ENCODE results near the gene IGF2BP2.

The IGF2BP2 gene

DNA sequence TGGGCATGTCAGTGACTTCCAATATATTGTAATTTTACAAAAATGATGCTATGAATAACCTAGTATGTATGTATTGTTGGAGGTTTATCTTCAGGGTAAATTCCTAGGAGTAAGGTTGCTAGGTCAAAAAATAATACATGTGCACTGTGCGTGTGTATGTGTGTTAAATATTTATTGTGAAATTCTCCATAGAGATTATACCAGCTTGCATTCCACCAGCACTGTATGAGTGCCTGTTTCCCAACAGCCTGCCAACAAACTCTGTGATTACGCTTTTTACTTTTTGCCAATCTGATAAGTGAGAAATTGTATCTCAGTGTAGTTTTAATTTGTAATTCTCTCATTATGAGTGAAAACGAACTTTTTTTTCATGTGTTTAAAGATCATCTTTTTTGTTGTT lies 12.6 kb upstream of the IGF2BP2 start:
- Histone ChIP-seq H3K27ac (ENCODE audit: low read depth, low read length) (no peak overlapping the region), H3K4me1 (ENCODE audit: insufficient read depth, low read length) (no peaks in the 10 kb centered on the region), H3K9ac (ENCODE audit: low read length) (no peak overlapping the region), H3K4me3 (ENCODE audit: low read depth in 1 of 2, low read length in 2 of 2) (no peak overlapping the region), H3K9me3 (ENCODE audit: low read length) (no peaks in the 10 kb centered on the region), H3K36me3 (ENCODE audit: insufficient read depth, low read length) (no peaks in the 10 kb centered on the region), H3K27me3 (ENCODE audit: control insufficient read depth in 1 of 2, insufficient read depth in 2 of 2, low read length in 2 of 2) (no peaks in the 10 kb centered on the region)

DNA sequence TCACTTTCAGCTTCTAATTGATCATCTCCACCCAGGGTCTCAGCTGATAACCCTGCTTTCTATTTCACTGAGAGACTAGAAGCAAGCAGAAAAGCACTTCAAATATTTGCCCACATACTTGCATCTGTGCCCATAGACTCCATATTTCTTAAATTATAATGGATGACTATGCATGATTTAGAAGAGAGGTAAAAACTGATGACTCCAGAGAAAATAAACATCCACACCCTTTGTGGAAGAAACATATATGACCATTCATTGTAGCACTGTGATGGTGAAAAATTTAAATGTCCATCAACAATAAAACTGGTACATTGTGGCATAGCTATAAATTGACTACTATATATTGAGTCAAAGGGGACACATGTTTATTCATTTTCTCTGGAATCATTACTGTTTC lies 7.1 kb upstream of the IGF2BP2 start:
- no peak overlapping the region for H3K27ac ChIP-seq (ENCODE audit: low read depth, low read length)
- no peak overlapping the region for H3K9ac ChIP-seq (ENCODE audit: low read length)
- no peaks in the 10 kb centered on the region for H3K36me3 ChIP-seq (ENCODE audit: insufficient read depth, low read length)
- no peak overlapping the region for H3K4me3 ChIP-seq (ENCODE audit: low read depth in 1 of 2, low read length in 2 of 2)
- H3K9me3 ChIP-seq (ENCODE audit: low read length) = no peaks in the 10 kb centered on the region
- peaks cover 0 to 2% of the 10 kb centered on the region in 2 donors for H3K27me3 ChIP-seq (ENCODE audit: control insufficient read depth in 1 of 2, insufficient read depth in 2 of 2, low read length in 2 of 2)
- no peaks in the 10 kb centered on the region for H3K4me1 ChIP-seq (ENCODE audit: insufficient read depth, low read length)

DNA sequence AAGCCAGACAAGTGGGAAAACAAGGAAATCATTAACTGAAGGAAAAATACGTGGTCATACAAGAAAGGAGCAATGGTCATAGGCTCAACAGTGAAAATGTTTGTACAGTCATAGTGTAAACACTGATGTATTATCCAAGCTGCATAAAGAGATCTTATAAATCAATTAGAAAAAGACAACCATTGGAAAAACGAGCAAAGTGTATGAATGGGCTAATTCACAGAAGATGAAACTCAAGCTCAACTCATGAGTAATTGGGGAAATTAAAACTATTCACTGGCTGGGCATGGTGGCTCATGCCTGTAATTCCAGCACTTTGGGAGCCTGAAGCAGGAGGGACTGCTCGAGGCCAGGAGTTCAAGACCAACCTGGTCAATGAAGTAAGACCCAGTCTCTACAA lies 6.4 kb upstream of the IGF2BP2 start:
- Histone ChIP-seq H3K4me3 (ENCODE audit: low read depth in 1 of 2, low read length in 2 of 2) (no peak overlapping the region), H3K4me1 (ENCODE audit: insufficient read depth, low read length) (no peaks in the 10 kb centered on the region), H3K27ac (ENCODE audit: low read depth, low read length) (no peak overlapping the region), H3K9ac (ENCODE audit: low read length) (no peak overlapping the region), H3K27me3 (ENCODE audit: control insufficient read depth in 1 of 2, insufficient read depth in 2 of 2, low read length in 2 of 2) (peaks cover 5 to 10% of the 10 kb centered on the region in 2 donors), H3K36me3 (ENCODE audit: insufficient read depth, low read length) (no peaks in the 10 kb centered on the region), H3K9me3 (ENCODE audit: low read length) (no peaks in the 10 kb centered on the region)

DNA sequence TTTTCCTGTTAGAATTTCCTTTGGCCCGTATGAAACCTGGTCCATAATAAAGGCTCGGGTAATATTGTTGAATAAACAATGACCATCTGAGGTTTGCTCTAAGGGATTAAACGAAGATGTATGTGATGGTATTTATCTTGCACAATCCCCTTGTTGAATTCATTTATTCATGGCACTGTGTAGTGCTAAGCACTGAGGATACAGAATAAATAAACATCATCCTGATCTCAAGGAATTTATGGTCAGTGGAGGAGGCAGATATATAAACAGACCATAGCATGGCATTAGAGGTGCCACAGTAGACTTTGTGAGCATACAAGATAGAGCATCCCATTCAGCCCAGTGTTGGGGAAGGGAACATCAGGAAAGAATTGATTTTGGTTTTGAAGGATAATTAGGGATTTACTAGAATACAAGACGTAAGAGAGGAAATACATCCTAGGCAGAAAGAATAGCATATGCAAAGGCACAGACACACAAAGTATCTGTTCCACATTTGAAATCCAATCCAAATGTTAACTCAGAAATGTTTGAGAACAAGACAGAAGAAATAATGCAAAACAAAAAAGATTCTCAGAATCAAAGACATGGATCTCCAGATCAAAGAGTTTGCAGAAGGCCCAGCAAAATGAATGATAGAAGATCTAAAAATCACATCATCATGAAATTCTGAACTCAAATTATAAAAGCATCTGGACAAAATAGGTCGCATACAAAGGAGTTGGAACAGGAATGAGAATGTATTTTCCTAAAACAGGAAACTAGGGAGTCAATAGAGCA lies 5.4 kb upstream of the IGF2BP2 start:
- Histone ChIP-seq H3K4me3 (ENCODE audit: low read depth in 1 of 2, low read length in 2 of 2) (no peak overlapping the region), H3K27me3 (ENCODE audit: control insufficient read depth in 1 of 2, insufficient read depth in 2 of 2, low read length in 2 of 2) (peaks cover 5 to 17% of the 10 kb centered on the region in 2 donors), H3K9me3 (ENCODE audit: low read length) (no peaks in the 10 kb centered on the region), H3K4me1 (ENCODE audit: insufficient read depth, low read length) (no peaks in the 10 kb centered on the region), H3K9ac (ENCODE audit: low read length) (no peak overlapping the region), H3K36me3 (ENCODE audit: insufficient read depth, low read length) (no peaks in the 10 kb centered on the region), H3K27ac (ENCODE audit: low read depth, low read length) (no peak overlapping the region)

DNA sequence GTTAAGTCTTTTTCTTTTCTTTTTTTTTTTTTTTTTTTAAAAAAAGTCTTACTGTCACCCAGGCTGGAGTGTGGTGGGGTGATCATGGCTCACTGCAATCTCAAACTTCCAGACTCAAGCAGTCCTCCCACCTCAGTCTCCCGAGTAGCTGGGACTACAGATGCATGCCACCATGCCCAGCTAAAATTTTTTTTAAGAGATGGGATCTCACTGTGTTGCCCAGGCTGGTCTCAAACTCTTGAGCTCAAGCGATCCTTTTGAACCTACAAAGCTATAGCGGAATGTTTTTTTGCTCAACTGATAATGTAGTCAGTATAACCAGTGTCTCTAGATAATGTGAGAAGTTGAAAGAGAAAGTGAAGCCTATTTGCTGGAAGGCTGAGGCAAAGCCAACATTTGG lies 3.9 kb upstream of the IGF2BP2 start:
- H3K4me3 ChIP-seq (ENCODE audit: low read depth in 1 of 2, low read length in 2 of 2) = no peak overlapping the region
- H3K27ac ChIP-seq (ENCODE audit: low read depth, low read length) = no peak overlapping the region
- H3K27me3 ChIP-seq (ENCODE audit: control insufficient read depth in 1 of 2, insufficient read depth in 2 of 2, low read length in 2 of 2) = peaks cover 5 to 25% of the 10 kb centered on the region in 2 donors
- no peaks in the 10 kb centered on the region for H3K9me3 ChIP-seq (ENCODE audit: low read length)
- H3K36me3 ChIP-seq (ENCODE audit: insufficient read depth, low read length) = no peaks in the 10 kb centered on the region
- H3K9ac ChIP-seq (ENCODE audit: low read length) = no peak overlapping the region
- no peaks in the 10 kb centered on the region for H3K4me1 ChIP-seq (ENCODE audit: insufficient read depth, low read length)

DNA sequence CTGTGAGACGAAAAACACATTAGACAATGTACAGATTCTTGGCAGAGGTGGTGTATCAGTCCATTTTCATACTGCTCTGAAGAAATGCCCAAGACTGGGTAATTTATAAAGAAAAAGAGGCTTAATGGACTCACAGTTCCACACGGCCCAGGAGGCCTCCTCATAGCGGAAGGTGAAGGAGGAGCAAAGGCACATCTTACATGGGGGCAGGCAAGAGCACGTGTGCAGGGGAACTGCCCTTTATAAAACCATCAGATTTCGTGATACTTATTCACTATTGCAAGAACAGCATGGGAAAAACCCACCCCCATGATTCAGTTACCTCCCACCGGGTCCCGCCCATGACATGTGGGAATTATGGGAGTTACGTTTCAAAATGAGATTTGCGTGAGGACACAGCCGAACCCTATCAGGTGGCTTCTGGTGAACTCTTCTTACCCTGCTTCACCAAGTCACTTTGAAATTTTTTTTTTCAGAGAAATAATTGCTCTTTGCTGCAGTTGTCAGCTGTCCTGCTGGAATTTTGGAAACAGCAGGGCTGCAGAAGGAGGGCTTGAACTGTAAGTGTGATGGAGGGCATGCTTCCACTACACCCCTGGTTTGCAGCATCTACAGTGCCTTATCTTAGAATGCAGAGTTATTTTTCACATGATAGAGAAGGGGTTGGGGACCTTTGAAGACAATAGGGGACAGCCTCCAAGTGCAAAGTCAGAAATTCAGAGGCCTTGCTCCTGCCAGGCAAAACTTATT lies 2.9 kb upstream of the IGF2BP2 start:
- H3K9ac ChIP-seq (ENCODE audit: low read length) = no peak overlapping the region
- H3K27ac ChIP-seq (ENCODE audit: low read depth, low read length) = no peak overlapping the region
- no peaks in the 10 kb centered on the region for H3K36me3 ChIP-seq (ENCODE audit: insufficient read depth, low read length)
- H3K27me3 ChIP-seq (ENCODE audit: control insufficient read depth in 1 of 2, insufficient read depth in 2 of 2, low read length in 2 of 2) = peaks cover 13 to 35% of the 10 kb centered on the region in 2 donors
- no peak overlapping the region for H3K4me3 ChIP-seq (ENCODE audit: low read depth in 1 of 2, low read length in 2 of 2)
- no peaks in the 10 kb centered on the region for H3K9me3 ChIP-seq (ENCODE audit: low read length)
- H3K4me1 ChIP-seq (ENCODE audit: insufficient read depth, low read length) = peaks cover 6% of the 10 kb centered on the region

DNA sequence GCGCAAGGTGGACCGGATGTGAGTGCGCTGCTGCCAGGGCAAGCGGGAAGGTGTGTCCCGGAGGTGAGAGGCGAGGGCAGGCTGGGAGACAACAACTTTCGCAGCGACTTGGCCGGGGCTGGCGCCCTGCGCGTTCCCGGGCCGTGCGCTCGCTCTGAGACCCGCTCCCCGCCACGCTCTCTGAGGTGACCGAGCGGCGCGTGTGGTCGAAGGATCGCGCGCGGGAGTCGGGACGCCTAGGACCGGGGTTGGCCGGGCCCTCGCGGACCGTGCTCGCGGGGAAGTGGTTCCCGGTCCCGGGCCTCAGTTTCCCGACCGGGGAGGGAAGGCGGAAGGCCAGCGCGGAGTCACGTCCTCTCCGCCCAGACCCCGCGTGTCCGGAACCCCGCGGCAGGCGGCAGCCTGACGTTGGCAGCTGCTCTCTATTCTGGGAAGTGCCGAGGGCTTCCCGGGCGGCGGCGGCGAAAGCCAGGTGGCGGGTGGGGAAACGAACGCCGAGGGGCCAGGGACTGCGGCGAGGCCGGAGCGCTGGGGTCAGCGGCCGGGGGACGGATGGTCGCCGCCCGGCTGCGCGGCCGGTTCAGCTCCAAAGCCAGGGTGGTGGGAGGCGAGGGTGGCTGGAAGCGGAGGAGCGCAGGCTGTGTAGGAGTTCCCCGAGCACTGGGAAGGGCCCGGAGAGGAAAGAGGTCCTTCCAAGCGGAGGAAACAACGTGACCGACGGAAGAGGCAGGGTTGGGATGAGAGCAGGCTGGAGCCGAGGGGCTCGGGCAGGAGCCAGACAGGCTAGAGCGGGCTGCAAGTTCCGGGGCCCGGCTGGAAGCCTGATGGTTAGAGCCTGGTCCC lies 1.0 kb upstream of the IGF2BP2 start:
- Histone ChIP-seq H3K9me3 (ENCODE audit: low read length) (no peaks in the 10 kb centered on the region), H3K27ac (ENCODE audit: low read depth, low read length) (peak overlapping the region; percentile 23), H3K9ac (ENCODE audit: low read length) (no peak overlapping the region), H3K4me3 (ENCODE audit: low read depth in 1 of 2, low read length in 2 of 2) (peak overlapping the region; percentile 47 to 52), H3K36me3 (ENCODE audit: insufficient read depth, low read length) (no peaks in the 10 kb centered on the region), H3K27me3 (ENCODE audit: control insufficient read depth in 1 of 2, insufficient read depth in 2 of 2, low read length in 2 of 2) (peaks cover 28 to 53% of the 10 kb centered on the region in 2 donors), H3K4me1 (ENCODE audit: insufficient read depth, low read length) (peaks cover 7% of the 10 kb centered on the region)

DNA sequence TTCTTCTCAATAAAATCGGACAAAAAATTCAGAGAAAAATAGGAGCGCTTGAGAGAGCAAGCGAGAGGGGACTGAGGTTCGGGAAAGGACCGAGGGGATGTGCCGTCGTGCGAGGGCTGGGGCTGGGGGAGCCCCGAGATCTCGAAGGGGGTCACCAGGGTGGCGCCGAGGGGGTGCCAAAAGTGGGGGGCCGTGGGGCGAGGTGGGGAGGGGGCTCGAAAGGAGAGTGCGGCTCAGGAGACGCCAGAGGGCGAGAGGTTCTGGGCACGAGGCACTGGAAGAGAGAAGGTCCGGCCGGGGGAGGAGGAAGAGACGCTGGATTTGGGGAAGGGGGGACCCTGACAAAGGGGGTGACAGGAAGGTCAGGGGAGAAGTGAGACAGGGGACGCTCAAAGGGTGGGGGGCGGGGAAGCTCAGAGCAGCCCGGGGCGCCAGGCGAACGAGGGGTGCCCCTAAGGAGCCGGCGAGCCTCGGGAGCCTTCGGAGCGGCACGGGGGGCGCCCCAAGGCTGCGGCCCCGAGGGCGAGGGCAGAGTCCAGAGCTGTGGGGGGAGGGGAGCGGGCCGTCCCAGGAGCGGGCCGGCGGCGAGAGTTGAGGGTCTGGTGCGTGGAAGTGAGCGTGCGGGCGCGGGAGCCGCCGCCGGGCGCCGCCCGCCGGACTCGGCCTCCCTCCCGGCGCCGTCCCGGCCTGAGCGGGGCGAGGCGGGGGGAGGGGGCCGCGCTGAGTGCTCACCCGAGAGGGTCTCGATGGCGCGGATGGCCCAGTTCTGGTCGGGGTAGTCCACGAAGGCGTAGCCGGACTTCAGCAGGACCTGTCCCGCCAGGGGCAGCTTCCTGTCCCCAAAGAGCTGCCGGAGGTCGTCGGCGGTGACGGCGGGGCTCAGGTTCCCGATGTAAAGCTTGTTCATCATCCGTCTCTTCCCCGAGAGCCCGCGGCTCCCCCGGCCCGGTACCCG lies 514 bp downstream of the IGF2BP2 start:
- peaks cover 7% of the 10 kb centered on the region for H3K4me1 ChIP-seq (ENCODE audit: insufficient read depth, low read length)
- no peaks in the 10 kb centered on the region for H3K36me3 ChIP-seq (ENCODE audit: insufficient read depth, low read length)
- no peak overlapping the region for H3K9ac ChIP-seq (ENCODE audit: low read length)
- peak overlapping the region; percentile 23 to 56 for H3K4me3 ChIP-seq (ENCODE audit: low read depth in 1 of 2, low read length in 2 of 2)
- no peaks in the 10 kb centered on the region for H3K9me3 ChIP-seq (ENCODE audit: low read length)
- peaks cover 43 to 68% of the 10 kb centered on the region in 2 donors for H3K27me3 ChIP-seq (ENCODE audit: control insufficient read depth in 1 of 2, insufficient read depth in 2 of 2, low read length in 2 of 2)
- no peak overlapping the region for H3K27ac ChIP-seq (ENCODE audit: low read depth, low read length)

DNA sequence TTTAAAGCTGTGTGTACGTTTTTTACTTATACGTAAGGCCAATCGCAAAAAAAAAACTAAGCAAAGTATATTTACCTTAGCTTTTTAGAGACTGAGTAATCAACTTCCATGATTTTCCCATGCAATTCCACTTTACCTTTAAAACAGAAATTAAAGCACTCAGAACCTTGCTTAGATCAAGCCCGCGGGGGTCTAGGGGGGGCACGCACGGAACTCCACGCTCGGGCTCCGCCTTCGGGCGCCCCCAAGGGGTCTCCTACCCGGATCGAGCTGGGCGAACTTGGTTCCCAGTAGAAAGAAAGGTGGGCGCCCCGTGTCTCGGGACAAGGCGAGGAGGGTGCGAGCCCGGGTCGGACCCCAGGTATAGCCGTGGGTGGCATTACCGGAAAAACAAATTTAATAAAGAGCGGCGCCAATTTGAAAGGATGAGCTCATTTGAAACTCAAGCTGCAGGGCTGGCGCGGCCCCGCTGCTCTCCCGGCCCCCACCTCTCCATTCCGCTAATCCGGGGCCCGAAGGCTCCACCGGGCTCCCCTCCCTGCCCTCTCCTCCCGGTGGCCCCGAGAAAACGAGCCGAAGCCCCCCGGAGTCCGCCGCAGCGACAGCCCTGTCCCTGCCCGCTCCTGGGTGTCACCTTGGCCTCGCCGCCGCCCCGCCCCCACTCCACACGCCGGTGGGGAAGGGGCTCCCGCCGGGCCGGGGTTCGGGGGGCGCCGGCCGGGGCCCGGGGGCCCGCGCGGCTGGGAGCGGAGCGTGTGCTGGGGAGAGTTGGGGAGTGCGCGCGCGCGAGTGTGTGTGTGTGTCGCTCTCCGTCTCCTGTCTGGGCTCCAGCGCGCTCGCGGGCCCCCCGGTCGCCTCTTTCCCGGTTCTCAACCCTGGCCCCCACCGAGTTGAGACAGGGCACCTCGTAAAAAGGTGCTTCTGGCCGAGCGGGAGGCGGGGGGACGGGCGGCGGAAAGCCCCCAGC lies 1.5 kb downstream of the IGF2BP2 start:
- H3K9ac ChIP-seq (ENCODE audit: low read length) = no peak overlapping the region
- H3K4me1 ChIP-seq (ENCODE audit: insufficient read depth, low read length) = peaks cover 7% of the 10 kb centered on the region
- no peaks in the 10 kb centered on the region for H3K36me3 ChIP-seq (ENCODE audit: insufficient read depth, low read length)
- peak overlapping the region; percentile 44 for H3K27ac ChIP-seq (ENCODE audit: low read depth, low read length)
- peaks cover 43 to 74% of the 10 kb centered on the region in 2 donors for H3K27me3 ChIP-seq (ENCODE audit: control insufficient read depth in 1 of 2, insufficient read depth in 2 of 2, low read length in 2 of 2)
- no peaks in the 10 kb centered on the region for H3K9me3 ChIP-seq (ENCODE audit: low read length)
- H3K4me3 ChIP-seq (ENCODE audit: low read depth in 1 of 2, low read length in 2 of 2) = peak overlapping the region; percentile 47 to 56
